GM10248 (cell line): ENCODE measurements around the gene CBX4.

ENCODE experiments used
- CTCF ChIA-PET: fragments of 300-600 bp; sonication (Branson Sonifier 250); formaldehyde crosslinking; extraction: SDS; loops from one replicate; lab custom pipeline; 2021; ENCODE audit warnings: antibody characterized with exemption; lab: Yijun Ruan, JAX
- POLR2A ChIA-PET: fragments of 350-650 bp; sonication (Branson Sonifier 250); formaldehyde crosslinking; extraction: SDS; loops from one replicate; lab custom pipeline; 2020; ENCODE audit warnings: antibody characterized with exemption; lab: Yijun Ruan, JAX
- DNase-seq: peaks from one replicate; pipeline ENCODE4 v3.0.0; 2012; ENCODE audit errors: extremely low spot score
- CTCF ChIP-seq: IDR thresholded peaks from 2 replicates; pipeline ENCODE4 v1.5.1; 2012; ENCODE audit warnings: mild to moderate bottlenecking, low read depth; ENCODE audit errors: extremely low read depth, missing control alignments, control extremely low read depth

Gene CBX4

DNA sequence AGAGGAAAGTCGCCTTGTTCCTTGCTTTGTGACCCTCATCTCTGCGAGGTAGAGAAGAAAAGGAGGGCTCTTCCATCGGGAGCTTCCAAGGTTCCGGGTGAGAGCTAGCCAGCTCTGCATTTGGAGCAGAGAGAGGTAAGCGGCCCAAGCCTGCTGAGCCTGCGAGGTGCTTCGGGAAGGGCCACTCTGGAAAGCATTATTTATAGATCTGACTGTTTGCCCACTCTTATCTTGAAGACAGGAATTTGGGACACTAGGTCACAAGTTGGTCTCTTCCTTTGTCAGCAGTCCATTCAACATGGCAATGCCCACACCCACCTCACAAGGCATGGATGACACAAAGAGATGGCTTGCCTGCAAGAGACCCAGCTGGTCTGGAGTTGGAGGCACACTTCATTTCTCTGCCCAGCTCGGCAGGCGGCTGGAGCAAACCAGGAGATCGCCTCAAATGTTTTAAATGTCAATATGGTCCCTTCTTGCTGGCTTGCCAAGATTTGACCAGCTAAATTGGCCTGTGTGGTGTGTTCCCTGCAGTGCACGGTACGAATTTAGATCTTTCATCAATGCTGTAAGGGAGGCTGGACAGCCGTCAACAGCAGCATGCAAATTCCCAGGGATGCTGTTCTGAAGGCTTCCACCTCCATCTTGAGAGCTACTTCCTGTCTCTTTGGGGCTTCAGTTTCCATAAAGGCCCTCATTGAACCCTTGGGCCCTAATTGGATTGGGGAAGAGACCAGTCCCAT, 19.5 kb downstream of the CBX4 start:
- TF ChIP-seq CTCF = no peak
- CTCF ChIA-PET = interaction anchor here (1.2 to 7.1 kb wide), 6 partner anchors 8 to 151 kb away, joined by 3 to 48 read pairs (median 14); partner anchors contain the start of gene CBX4
- POLR2A ChIA-PET = no interaction called here

DNA sequence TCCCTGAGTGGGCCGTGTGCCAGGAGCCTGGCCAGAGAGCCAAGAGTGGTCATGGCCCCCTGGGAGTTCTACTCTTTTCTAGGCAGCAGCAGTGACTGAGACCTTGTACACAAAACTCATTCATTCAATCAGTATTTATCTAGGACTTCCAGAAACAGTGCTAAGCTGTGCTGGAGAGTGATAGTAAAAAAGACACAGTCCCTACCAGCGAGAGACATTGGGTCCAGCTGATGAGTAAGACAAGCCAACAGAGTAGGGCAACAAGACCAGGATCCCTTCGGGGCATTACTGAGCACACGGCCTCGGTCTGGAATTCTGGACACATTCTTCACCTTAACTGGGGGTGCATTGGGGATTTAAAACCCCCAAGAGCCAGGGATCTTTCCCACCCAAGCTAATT, 20.2 kb downstream of the CBX4 start:
- CTCF ChIA-PET = interaction anchor here (1.2 to 7.1 kb wide), 6 partner anchors 11 to 151 kb away, joined by 3 to 48 read pairs (median 8); partner anchors contain the start of gene CBX4
- POLR2A ChIA-PET = no interaction called here
- TF ChIP-seq CTCF = no peak
- no peak for DNase-seq

More for the DNA sequence above, 19.5 kb downstream of the CBX4 start:
- DNase-seq = no peak

DNA sequence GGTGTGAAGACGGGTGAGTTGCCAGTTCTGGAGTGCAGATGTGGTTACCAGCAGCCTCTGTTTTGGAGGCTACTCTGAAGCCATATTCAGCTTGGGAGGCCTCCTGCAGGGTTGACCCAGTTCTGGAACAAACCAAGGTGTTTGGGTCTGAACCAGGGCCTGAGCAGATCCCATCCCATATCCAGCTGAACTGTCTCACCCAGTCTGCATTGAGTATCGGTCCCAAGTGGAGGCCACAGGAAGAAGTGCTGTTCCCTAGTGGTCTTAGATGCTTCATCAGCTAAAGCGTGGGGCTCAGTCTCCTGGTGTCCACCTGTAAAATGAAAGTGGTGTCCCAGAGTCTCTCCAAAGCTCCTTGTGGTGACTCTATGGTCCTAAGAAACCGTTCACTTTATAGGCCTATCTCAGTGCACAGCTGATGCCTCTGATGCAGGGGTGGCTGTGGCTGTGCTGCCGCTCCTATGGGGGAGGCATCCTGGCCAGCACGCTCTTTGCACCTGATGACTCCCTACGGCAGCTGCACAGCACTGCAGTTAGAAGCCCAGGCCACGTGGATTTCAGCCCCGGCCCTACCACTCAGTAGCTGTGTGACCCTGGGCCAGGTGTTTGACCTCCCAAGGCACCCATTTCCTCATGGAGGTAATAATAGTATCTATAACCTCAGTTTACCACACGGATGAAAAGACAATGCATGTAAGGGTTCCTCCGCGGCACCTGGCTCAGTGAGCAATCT, 21.0 kb downstream of the CBX4 start:
- POLR2A ChIA-PET = no interaction called here
- CTCF ChIA-PET = interaction anchor here (0.6 to 7.1 kb wide), 13 partner anchors 10 to 152 kb away, joined by 3 to 48 read pairs (median 4); partner anchors contain the start of gene CBX4
- DNase-seq = no peak
- no peak for TF ChIP-seq CTCF

- ChIA-PET POLR2A (no interaction called here), CTCF (interaction anchor here (0.6 to 3.6 kb wide), 4 partner anchors 11 to 29 kb away, joined by 3 to 20 read pairs (median 5); partner anchors contain the start of gene CBX4)
- DNase-seq = no peak
- no peak for TF ChIP-seq CTCF
These were observed 23.3 kb downstream of the CBX4 start for GRCh38 chr17:79815836-79816461.

DNA sequence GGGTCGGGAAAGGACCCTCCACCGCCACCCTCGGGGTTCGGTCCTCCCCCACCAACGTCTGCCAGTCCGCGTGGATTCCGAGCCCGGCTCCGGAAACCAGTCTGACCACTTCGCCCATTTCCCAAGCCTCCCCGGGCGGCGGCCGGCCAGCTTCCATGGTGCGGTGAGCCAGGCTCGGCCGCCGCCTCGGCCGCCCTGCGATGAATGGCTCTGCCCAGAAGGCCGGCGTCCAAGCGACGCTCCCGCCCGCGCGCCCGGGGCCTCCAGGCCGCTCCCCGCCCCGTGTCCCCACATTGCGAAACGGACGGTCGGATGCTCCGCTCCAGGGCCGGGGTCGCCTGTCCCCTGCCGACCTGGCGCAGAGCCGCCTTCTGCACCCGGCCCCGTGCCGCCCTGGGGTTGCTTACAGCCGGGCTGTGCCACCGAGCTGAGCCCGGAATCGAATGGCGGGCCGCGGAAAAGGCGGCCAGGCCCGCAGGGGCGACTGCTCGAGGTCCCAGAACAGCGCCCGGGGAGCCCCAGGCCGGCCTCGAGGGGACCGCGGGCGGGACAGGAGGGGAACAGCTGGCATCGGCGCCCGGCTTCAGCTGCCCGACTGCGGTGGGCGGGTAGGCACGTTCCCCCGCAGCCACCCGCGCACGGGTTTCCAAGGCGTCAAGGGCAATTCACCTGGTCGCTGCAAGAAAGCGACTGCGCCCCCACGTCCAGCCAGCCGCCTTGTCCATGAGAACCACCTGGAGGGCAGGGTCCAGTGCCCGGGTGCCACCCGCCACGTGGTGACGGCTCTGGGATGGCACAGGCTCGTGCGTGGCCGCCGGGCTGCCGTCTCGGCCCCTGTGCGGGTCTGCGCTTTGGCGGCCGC, 24.0 kb downstream of the CBX4 start:
- ChIA-PET POLR2A (no interaction called here), CTCF (interaction anchor here (1.1 to 2.6 kb wide), 4 partner anchors 17 to 76 kb away, joined by 3 to 7 read pairs (median 4); no protein-coding TSS in a partner anchor)
- TF ChIP-seq CTCF = no peak
- DNase-seq = no peak
